GM21526 (cell line): ENCODE results near the gene DND1.
"Not testable (repeated sequence)": the region's sequence is repeated elsewhere in the genome, so short reads cannot be mapped to it uniquely, and the experiment has no call there.

Experiments used
- ATAC-seq: cut with Tn5 transposase; IDR thresholded peaks from one replicate; pipeline ENCODE4 v1.9.1; 2021; ENCODE audit warnings: moderate library complexity; ENCODE audit not compliant: unreplicated experiment, low FRiP score

Gene DND1

GRCh38 chr5:140631831-140632365 is 41.5 kb downstream of the DND1 start:
- peak; percentile 46 for ATAC-seq

- no peak for ATAC-seq
Measured at GRCh38 chr5:140631036-140631417, 42.3 kb downstream of the DND1 start.

- no peak for ATAC-seq
Measured at GRCh38 chr5:140630292-140631035, 42.9 kb downstream of the DND1 start.

GRCh38 chr5:140628711-140629110 is 44.7 kb downstream of the DND1 start:
- no peak for ATAC-seq

- no peak for ATAC-seq
Measured at GRCh38 chr5:140627972-140628371, 45.4 kb downstream of the DND1 start.

GRCh38 chr5:140624886-140625285 is 48.5 kb downstream of the DND1 start:
- not testable (repeated sequence) for ATAC-seq

GRCh38 chr5:140623061-140623460 is 50.3 kb downstream of the DND1 start:
- ATAC-seq = not testable (repeated sequence)

GRCh38 chr5:140622301-140622700 is 51.1 kb downstream of the DND1 start:
- ATAC-seq = no peak
